HepG2 (cell line): ENCODE measurements around the gene PRKCB.

Experiments used
- CTCF ChIP-seq: sonication (generic); formaldehyde crosslinking; IDR thresholded peaks from 2 replicates; pipeline ENCODE4 v1.5.0; 2020; ENCODE audit warnings: mild to moderate bottlenecking, missing genetic modification reagents, moderate library complexity
- DMAP1 ChIP-seq: IDR thresholded peaks from 2 replicates; pipeline ENCODE4 v1.6.1; 2016
- EZH2 ChIP-seq: conservative IDR thresholded peaks from 2 replicates; pipeline ENCODE4 v1.6.1; 2012; ENCODE audit warnings: mild to moderate bottlenecking, low read depth, low read length, moderate library complexity
- IKZF1 ChIP-seq: fragments of 450-650 bp; IDR thresholded peaks from 2 replicates; pipeline ENCODE4 v1.7.1; 2016
- SMAD1 ChIP-seq: sonication (generic); formaldehyde crosslinking; IDR thresholded peaks from 2 replicates; pipeline ENCODE4 v1.4.0; 2020; ENCODE audit warnings: missing genetic modification reagents, low read depth, mild to moderate bottlenecking, borderline replicate concordance
- SRF ChIP-seq: IDR thresholded peaks from 2 replicates; pipeline ENCODE4 v1.6.1; 2011; ENCODE audit warnings: mild to moderate bottlenecking, low read depth, low read length, moderate library complexity
- ZNF678 ChIP-seq: sonication (generic); formaldehyde crosslinking; IDR thresholded peaks from 2 replicates; pipeline ENCODE4 v1.4.0; 2020; ENCODE audit warnings: mild to moderate bottlenecking, missing genetic modification reagents
- TF ChIP-seq, protein P1 (sequence below): sonication (generic); formaldehyde crosslinking; IDR thresholded peaks from 2 replicates; pipeline ENCODE4 v1.8.0; 2022; ENCODE audit warnings: missing genetic modification reagents, mild to moderate bottlenecking, borderline replicate concordance

DNA sequence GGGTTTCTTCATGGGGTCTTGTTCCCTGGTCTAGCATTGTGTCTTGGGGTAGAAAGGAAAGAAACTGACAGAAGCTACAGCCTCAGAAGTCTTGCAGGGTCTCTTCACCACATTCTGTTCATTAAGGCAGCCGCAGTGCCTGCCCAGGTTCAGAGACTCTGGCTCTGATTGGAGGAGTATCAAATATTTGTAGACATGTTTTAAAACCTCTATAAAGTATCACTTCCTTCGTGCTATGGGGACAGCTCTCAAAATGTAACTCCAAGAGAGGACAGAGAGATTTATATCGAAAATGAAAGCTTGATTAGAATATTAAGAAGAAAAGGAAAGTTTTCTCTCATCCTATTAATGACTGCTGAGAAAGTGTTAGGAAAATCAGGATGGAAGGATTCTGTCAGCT, 313.3 kb downstream of the PRKCB start:
- TF ChIP-seq SRF (no peak), CTCF (CRISPR knock-in tag) (no peak), EZH2 (no peak), ZNF678 (CRISPR knock-in tag) (no peak), DMAP1 (CRISPR knock-in tag) (no peak), IKZF1 (no peak), SMAD1 (CRISPR knock-in tag) (no peak)
- TF ChIP-seq, protein P1, sequence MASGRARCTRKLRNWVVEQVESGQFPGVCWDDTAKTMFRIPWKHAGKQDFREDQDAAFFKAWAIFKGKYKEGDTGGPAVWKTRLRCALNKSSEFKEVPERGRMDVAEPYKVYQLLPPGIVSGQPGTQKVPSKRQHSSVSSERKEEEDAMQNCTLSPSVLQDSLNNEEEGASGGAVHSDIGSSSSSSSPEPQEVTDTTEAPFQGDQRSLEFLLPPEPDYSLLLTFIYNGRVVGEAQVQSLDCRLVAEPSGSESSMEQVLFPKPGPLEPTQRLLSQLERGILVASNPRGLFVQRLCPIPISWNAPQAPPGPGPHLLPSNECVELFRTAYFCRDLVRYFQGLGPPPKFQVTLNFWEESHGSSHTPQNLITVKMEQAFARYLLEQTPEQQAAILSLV (CRISPR knock-in tag), result no peak
